ENCODE results near the gene TLR5.

The TLR5 gene

DNA sequence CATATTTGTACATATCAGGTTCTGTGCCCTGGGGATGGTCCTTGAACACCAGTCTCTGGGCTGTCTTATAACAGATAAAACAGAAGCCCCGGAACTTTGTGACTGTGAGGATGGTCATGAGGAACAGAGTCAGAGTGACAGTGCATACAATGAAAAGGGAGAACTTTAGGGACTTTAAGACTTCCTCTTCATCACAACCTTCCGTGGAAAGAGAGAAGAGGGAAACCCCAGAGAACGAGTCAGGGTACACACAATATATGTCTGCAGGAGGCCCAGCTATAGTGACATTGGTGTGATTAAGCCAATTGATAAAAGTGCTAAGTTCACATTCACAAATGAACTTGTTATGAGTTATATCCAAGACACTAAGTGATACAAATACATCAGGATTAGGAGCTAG lies 32.1 kb downstream of the TLR5 start:
- no peak overlapping the region for H3K4me3 ChIP-seq (ENCODE audit: low read depth, low read length)

- no peak overlapping the region for H3K4me3 ChIP-seq (ENCODE audit: low read depth, low read length)
Observed at GRCh38 chr1:223109581-223110026, 33.4 kb downstream of the TLR5 start.

DNA sequence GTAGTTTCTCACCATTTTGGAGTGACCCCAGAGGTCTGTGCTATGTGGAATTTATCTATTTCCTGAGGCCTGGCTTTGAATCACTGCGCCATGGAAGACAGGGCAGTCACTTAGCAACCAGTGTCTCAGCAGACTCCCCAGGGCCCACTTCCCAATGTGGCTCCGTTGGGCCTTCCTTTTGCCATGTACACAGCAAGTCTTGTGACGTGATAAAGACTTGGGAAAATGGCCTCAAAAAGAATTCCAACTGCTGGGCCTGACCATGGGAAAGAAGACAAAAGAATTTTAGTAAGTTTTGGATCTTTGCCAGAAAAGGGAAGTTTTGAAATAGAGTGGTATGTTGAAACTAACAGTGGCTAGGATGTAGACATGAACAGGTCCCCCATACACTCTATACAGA lies 36.2 kb downstream of the TLR5 start:
- no peak overlapping the region for H3K4me3 ChIP-seq (ENCODE audit: low read depth, low read length)

GRCh38 chr1:223105568-223105967 lies 37.5 kb downstream of the TLR5 start:
- no peak overlapping the region for H3K4me3 ChIP-seq (ENCODE audit: low read depth, low read length)

DNA sequence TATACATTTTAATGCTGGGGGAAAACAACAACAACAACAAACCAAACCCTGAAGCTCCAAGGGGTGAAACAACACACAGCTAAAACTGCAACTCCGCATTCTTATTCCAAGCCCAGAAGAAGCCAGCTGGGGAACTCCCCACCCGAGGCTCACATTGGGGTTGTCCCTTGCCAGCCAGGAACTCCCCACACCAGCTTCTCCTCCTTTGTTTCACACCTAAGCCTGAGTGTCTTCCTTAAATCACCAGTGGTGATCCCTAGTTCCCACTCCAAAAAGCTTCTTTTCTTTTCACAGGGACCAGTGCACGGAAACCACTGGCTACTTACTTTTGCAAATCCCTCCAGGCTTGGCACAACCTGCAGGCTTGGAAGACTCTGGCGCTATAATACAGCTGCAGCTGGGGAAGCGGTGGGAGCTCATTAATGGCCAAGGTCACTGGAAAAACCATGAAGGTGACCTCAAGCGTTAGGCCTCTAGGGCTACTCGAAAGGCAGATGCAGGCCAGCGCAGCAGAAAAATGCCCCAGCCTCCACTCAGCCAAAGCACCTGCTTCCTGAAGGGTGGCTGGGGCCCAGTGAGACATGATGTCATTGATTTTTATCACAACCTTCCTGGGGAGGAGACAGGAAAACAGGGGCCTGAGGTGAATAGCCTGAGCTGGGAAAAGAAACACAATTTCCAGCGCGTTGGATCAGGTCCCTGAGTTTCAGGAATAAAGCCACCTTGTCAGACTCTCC lies 40.1 kb downstream of the TLR5 start:
- H3K4me3 ChIP-seq (ENCODE audit: low read depth, low read length), result no peak overlapping the region

- no peak overlapping the region for H3K4me3 ChIP-seq (ENCODE audit: low read depth, low read length)
Observed at GRCh38 chr1:223097713-223098112, 45.3 kb downstream of the TLR5 start.

DNA sequence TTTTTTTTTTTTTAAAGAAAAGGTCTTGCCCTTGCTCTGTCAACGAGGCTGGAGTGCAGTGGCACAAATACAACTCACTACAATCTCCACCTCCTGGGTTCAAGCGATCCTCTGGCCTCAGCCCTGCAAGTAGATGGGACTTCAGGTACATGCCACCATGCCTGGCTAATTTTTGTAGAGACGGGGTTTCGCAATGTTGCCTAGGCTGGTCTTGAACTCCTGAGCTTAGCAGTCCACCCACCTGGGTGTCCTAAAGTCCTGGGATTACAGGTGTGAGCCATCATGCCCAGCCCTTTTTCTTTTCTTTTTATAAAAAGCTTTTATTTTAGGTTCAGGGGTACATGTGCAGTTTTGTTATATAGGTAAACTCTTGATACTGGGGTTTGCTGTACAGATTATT lies 47.2 kb downstream of the TLR5 start:
- H3K4me3 ChIP-seq (ENCODE audit: low read depth, low read length), result no peak overlapping the region

DNA sequence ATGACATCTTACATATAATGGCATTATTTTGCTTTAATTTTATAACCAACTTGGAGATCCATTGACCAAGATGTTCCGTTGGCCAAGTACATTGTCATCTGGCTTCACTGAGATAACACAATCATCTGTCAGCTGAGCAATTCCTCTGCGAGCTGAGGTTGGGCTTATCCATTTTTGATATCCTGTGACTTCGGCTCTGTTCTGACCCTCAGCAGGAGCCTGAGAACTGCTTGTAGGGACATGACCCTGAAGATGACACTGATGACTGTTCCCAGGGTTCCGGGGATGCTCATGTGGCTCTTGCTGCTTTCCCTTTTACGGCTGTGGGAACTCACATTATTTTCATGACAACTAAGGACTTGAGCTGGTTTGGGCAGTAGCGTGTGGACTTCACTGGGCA lies 51.2 kb downstream of the TLR5 start:
- H3K4me3 ChIP-seq (ENCODE audit: low read depth, low read length), result no peak overlapping the region

- no peak overlapping the region for H3K4me3 ChIP-seq (ENCODE audit: low read depth, low read length)
Observed at GRCh38 chr1:223089250-223089649, 53.8 kb downstream of the TLR5 start.

- no peak overlapping the region for H3K4me3 ChIP-seq (ENCODE audit: low read depth, low read length)
Observed at GRCh38 chr1:223088713-223089240, 54.3 kb downstream of the TLR5 start.

DNA sequence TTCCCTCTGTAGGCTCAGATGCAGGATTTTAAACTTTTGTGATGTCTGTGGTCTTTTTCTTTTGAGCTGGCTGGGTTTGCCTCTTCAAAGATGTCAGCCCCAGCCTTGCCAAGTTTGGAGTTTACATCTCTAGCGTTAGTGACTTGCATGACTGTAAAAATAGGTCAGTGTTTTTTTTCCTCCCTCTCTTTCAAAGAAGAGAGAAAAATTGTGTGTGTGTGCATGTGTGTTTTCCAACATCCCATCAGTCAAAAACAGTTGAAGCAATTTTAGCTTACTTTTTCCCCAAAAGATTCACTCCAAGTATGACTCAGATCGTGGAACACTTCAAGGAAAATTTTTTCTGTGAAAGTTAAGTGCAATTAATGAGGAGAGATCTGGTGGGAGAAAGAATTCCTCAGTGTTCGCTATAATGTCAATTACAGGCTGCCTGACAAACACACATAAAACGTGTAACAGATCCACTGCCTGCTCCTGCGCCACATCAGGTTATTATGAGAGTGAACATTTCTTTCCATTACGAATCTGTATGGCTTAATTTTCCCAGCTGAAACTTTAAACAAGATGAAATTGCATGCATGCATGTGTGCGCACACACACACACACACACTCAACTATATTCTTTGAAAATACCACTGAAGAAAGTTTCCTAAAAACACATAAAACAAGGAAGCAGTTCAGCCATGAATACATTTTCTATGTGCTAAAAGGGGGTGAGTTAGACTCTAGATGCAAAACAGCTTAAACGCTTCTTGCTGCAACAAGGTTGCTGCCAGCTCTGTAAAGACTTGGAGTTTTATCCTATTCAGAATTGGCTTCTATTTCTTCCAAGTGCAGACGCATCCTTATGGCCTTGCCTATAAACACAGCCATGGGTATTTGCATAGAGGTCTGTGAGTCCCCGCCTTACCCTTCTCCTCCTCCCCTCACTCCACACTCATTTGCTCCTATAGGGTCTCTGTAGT lies 55.5 kb downstream of the TLR5 start:
- no peak overlapping the region for H3K4me3 ChIP-seq (ENCODE audit: low read depth, low read length)

DNA sequence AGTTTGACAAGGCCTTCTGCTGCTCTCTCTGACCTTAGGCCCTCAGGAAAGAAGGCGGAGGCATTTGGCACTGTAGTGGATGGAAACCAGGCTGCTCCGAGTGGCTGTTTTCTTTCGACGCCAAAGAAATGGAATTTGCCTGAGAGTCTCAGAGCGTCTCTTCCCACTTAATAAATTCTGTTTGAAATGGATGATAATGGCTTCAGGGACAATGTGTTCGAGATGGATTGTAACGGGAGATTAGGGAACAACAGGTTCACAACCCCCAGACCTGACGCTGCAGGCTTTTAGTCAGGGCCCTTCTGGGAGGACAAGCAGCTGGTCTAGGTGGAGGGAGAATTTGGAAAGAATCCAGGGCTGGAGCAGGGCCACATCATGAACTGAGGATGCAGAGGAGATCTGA lies 58.6 kb downstream of the TLR5 start:
- no peak overlapping the region for H3K4me3 ChIP-seq (ENCODE audit: low read depth, low read length)

DNA sequence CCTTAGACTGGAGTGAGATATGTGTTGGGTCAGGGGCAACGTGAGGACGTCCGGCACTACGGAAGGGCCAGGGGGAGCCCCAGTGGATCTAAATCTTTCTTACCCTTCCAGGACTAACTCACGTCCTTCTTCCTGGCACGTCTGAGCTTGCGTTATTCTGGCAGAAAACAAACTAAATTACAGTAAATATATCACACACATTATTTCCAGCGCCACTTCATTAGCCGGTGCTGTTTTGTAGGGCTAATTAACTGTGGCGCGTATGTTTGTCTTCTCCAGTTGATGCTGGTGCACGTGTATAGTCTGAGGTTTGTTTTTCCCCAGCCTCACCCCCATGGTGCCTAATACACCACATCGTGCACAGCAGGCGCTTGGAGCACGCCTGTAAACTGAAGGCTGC lies 59.2 kb downstream of the TLR5 start:
- H3K4me3 ChIP-seq (ENCODE audit: low read depth, low read length), result no peak overlapping the region

DNA sequence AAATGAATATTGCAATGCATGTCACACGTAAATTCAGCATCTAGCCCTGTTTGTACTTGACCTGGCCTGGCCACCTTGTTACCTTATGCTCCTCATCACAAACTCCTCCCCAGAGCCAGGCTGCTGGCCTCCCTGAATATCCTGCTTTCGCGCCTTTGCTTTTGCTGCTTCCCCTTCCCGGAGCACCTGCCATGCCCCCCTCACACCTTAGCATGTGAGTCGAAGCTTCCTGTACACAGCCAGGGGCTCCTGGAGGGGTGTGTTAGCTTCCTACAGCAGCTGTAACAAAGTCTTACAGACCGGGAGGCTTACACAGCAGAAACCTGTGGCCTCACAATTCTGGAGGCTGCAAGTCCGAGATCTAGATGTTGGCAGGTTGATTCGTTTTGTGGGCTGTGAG lies 60.1 kb downstream of the TLR5 start:
- H3K4me3 ChIP-seq (ENCODE audit: low read depth, low read length), result no peak overlapping the region

- no peak overlapping the region for H3K4me3 ChIP-seq (ENCODE audit: low read depth, low read length)
Observed at GRCh38 chr1:223081181-223081994, 61.7 kb downstream of the TLR5 start.

DNA sequence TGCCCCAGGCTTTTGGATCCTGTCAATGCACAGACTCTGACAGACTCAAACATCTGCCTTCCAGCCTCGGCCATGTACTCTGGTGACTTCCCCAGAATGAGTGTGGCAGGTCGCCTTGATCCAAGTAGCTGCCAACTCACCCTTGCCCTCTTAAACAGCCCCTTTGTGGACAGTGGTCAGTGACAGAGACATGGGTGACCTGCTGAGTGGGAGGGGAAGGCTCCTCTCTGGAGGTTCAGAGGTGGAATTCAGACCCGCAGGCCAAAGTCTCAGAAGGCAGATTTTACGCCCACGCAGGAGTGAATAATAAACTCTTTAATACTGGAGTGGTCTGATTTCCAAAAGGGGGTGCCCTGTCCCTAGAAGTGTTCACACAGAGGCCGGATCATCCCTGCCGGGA lies 63.5 kb downstream of the TLR5 start:
- no peak overlapping the region for H3K4me3 ChIP-seq (ENCODE audit: low read depth, low read length)

- H3K4me3 ChIP-seq (ENCODE audit: low read depth, low read length), result no peak overlapping the region
Observed at GRCh38 chr1:223077247-223077833, 65.7 kb downstream of the TLR5 start.

DNA sequence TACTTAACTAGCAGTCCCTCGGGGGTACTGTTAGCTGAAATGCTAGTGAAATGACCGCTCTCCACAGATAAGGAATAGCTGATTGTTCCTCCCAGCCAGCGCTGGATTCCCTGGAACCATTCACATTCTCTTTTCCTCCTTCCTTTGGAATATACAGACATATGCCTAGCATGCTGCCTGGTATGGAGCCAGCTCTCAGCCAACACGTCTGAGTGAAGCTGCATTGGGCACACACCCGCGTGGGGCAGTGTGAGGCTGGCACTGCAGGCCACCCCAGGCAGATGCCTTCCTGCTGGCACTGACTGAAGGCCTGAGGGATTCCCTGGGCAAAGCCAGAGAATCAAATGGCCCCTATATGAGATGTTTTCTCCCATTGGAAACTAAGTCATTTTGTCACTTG lies 66.7 kb downstream of the TLR5 start:
- H3K4me3 ChIP-seq (ENCODE audit: low read depth, low read length), result no peak overlapping the region

DNA sequence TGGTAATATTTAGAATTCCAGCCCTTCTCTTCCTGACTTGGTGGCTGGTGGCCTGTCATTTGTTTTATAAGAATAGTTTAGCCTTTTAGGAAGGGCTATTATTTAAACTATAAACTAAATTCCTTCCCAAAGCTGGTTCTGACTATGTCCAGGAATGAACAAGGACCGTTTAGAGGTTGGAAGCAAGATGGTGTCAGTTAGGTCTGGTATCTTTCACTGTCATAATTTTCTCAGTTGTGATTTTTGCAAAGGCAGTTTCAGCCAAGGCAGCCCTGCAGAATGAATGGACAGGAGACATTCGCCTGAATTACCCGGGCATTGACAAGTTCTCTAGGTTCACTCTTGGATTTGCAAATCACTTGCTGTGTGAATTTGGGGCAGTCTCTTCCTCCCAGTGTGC lies 67.2 kb downstream of the TLR5 start:
- no peak overlapping the region for H3K4me3 ChIP-seq (ENCODE audit: low read depth, low read length)

- no peak overlapping the region for H3K4me3 ChIP-seq (ENCODE audit: low read depth, low read length)
Observed at GRCh38 chr1:223074445-223075300, 68.4 kb downstream of the TLR5 start.

Measured in iPS-11a (cell line).